ENCODE measurements around the gene CXCL11. TPM values are rescaled to one million over a fixed set of nuclear protein-coding genes. Genes with fewer than 3 reads are reported as not detected.

Gene CXCL11
- total RNA-seq, 1 experiment from 2014 or later, result not detected

- no peaks in the 10 kb centered on the region for H3K36me3 ChIP-seq (ENCODE audit: insufficient read depth, low read length)
- H3K27me3 ChIP-seq (ENCODE audit: low read length), result no peaks in the 10 kb centered on the region
- H3K9me2 ChIP-seq (replicated peaks; ENCODE audit: insufficient read depth, low read length), result no peaks in the 10 kb centered on the region
- H3K9ac ChIP-seq (ENCODE audit: low read length), result no peak overlapping the region; the same call in 1 of the 2 replicates
- peak overlapping the region; percentile 49 for H3K4me2 ChIP-seq (ENCODE audit: low read depth, low read length, poor library complexity, severe bottlenecking)
- H2AFZ ChIP-seq (ENCODE audit: low read length), result no peak overlapping the region
- H4K20me1 ChIP-seq (ENCODE audit: insufficient read depth, low read depth, low read length), result no peaks in the 10 kb centered on the region
- 0 out of 2 replicates have a peak overlapping the region, but pooled peaks have one; percentile 24 for H3K4me3 ChIP-seq (ENCODE audit: low read length)
- no peaks in the 10 kb centered on the region for H3K9me3 ChIP-seq (ENCODE audit: low read length)
- H3K27ac ChIP-seq (ENCODE audit: low read length), result peak overlapping the region; percentile 60; the same call in 1 of the 2 replicates
- DNase-seq, result peak; percentile 74
- H3K79me2 ChIP-seq (ENCODE audit: low read length), result no peaks in the 10 kb centered on the region
- peaks cover 19% of the 10 kb centered on the region for H3K4me1 ChIP-seq (ENCODE audit: low read length)
These were observed 729 bp downstream of the CXCL11 start for GRCh38 chr4:76035141-76035540.

GRCh38 chr4:76029300-76029699 lies 6.6 kb downstream of the CXCL11 start:
- Histone ChIP-seq H4K20me1 (ENCODE audit: insufficient read depth, low read depth, low read length) (no peaks in the 10 kb centered on the region), H3K79me2 (ENCODE audit: low read length) (no peaks in the 10 kb centered on the region), H3K27me3 (ENCODE audit: low read length) (no peaks in the 10 kb centered on the region), H2AFZ (ENCODE audit: low read length) (no peak overlapping the region), H3K9ac (ENCODE audit: low read length) (no peak overlapping the region), H3K4me2 (ENCODE audit: low read depth, low read length, poor library complexity, severe bottlenecking) (no peak overlapping the region), H3K36me3 (ENCODE audit: insufficient read depth, low read length) (no peaks in the 10 kb centered on the region), H3K9me2 (replicated peaks; ENCODE audit: insufficient read depth, low read length) (no peaks in the 10 kb centered on the region), H3K4me1 (ENCODE audit: low read length) (peaks cover 6% of the 10 kb centered on the region), H3K9me3 (ENCODE audit: low read length) (no peaks in the 10 kb centered on the region), H3K4me3 (ENCODE audit: low read length) (no peak overlapping the region), H3K27ac (ENCODE audit: low read length) (no peak overlapping the region)
- no peak for DNase-seq

GRCh38 chr4:76028350-76028765 lies 7.5 kb downstream of the CXCL11 start:
- Histone ChIP-seq H3K79me2 (ENCODE audit: low read length) (no peaks in the 10 kb centered on the region), H2AFZ (ENCODE audit: low read length) (no peak overlapping the region), H3K27ac (ENCODE audit: low read length) (no peak overlapping the region), H3K9ac (ENCODE audit: low read length) (no peak overlapping the region), H3K27me3 (ENCODE audit: low read length) (no peaks in the 10 kb centered on the region), H3K4me1 (ENCODE audit: low read length) (peaks cover 6% of the 10 kb centered on the region), H4K20me1 (ENCODE audit: insufficient read depth, low read depth, low read length) (no peaks in the 10 kb centered on the region), H3K4me2 (ENCODE audit: low read depth, low read length, poor library complexity, severe bottlenecking) (peak overlapping the region; percentile 20), H3K4me3 (ENCODE audit: low read length) (no peak overlapping the region), H3K9me2 (replicated peaks; ENCODE audit: insufficient read depth, low read length) (no peaks in the 10 kb centered on the region), H3K9me3 (ENCODE audit: low read length) (no peaks in the 10 kb centered on the region), H3K36me3 (ENCODE audit: insufficient read depth, low read length) (no peaks in the 10 kb centered on the region)
- DNase-seq, result no peak

- Histone ChIP-seq H4K20me1 (ENCODE audit: insufficient read depth, low read depth, low read length) (no peaks in the 10 kb centered on the region), H3K36me3 (ENCODE audit: insufficient read depth, low read length) (no peaks in the 10 kb centered on the region), H3K4me1 (ENCODE audit: low read length) (peaks cover 6% of the 10 kb centered on the region), H3K9me2 (replicated peaks; ENCODE audit: insufficient read depth, low read length) (no peaks in the 10 kb centered on the region), H3K79me2 (ENCODE audit: low read length) (no peaks in the 10 kb centered on the region), H2AFZ (ENCODE audit: low read length) (no peak overlapping the region), H3K27me3 (ENCODE audit: low read length) (no peaks in the 10 kb centered on the region), H3K27ac (ENCODE audit: low read length) (no peak overlapping the region), H3K9me3 (ENCODE audit: low read length) (no peaks in the 10 kb centered on the region), H3K4me2 (ENCODE audit: low read depth, low read length, poor library complexity, severe bottlenecking) (no peak overlapping the region), H3K9ac (ENCODE audit: low read length) (no peak overlapping the region), H3K4me3 (ENCODE audit: low read length) (no peak overlapping the region)
- DNase-seq, result no peak
These were observed 11.8 kb downstream of the CXCL11 start for GRCh38 chr4:76024065-76024464.

- H3K36me3 ChIP-seq (ENCODE audit: insufficient read depth, low read length), result no peaks in the 10 kb centered on the region
- H3K27me3 ChIP-seq (ENCODE audit: low read length), result no peaks in the 10 kb centered on the region
- H3K9me2 ChIP-seq (replicated peaks; ENCODE audit: insufficient read depth, low read length), result no peaks in the 10 kb centered on the region
- H4K20me1 ChIP-seq (ENCODE audit: insufficient read depth, low read depth, low read length), result no peaks in the 10 kb centered on the region
- H3K79me2 ChIP-seq (ENCODE audit: low read length), result no peaks in the 10 kb centered on the region
- DNase-seq, result no peak
- H3K9ac ChIP-seq (ENCODE audit: low read length), result no peak within 1 kb of the TSS
- no peak within 1 kb of the TSS for H3K27ac ChIP-seq (ENCODE audit: low read length)
- no peaks in the 10 kb centered on the region for H3K9me3 ChIP-seq (ENCODE audit: low read length)
- peaks cover 2% of the 10 kb centered on the region for H3K4me1 ChIP-seq (ENCODE audit: low read length)
- H3K4me3 ChIP-seq (ENCODE audit: low read length), result no peak within 1 kb of the TSS
- no peak within 1 kb of the TSS for H2AFZ ChIP-seq (ENCODE audit: low read length)
- no peak within 1 kb of the TSS for H3K4me2 ChIP-seq (ENCODE audit: low read depth, low read length, poor library complexity, severe bottlenecking)
These were observed 12.5 kb downstream of the CXCL11 start, which contains the start of gene CXCL10 for GRCh38 chr4:76023389-76023788. Gene CXCL10 (minus strand): TSS chr4:76023497. CDS start chr4:76023431, 66 bp downstream.

GRCh38 chr4:76022677-76023076 lies 13.2 kb downstream of the CXCL11 start:
- H3K9me2 ChIP-seq (replicated peaks; ENCODE audit: insufficient read depth, low read length), result no peaks in the 10 kb centered on the region
- no peaks in the 10 kb centered on the region for H3K9me3 ChIP-seq (ENCODE audit: low read length)
- no peak overlapping the region for H3K4me3 ChIP-seq (ENCODE audit: low read length)
- H3K4me1 ChIP-seq (ENCODE audit: low read length), result no peaks in the 10 kb centered on the region
- no peak overlapping the region for H3K9ac ChIP-seq (ENCODE audit: low read length)
- H3K36me3 ChIP-seq (ENCODE audit: insufficient read depth, low read length), result no peaks in the 10 kb centered on the region
- no peak for DNase-seq
- no peaks in the 10 kb centered on the region for H3K27me3 ChIP-seq (ENCODE audit: low read length)
- H3K27ac ChIP-seq (ENCODE audit: low read length), result no peak overlapping the region
- no peaks in the 10 kb centered on the region for H4K20me1 ChIP-seq (ENCODE audit: insufficient read depth, low read depth, low read length)
- H3K4me2 ChIP-seq (ENCODE audit: low read depth, low read length, poor library complexity, severe bottlenecking), result no peak overlapping the region
- no peaks in the 10 kb centered on the region for H3K79me2 ChIP-seq (ENCODE audit: low read length)
- no peak overlapping the region for H2AFZ ChIP-seq (ENCODE audit: low read length)

GRCh38 chr4:76022031-76022430 lies 13.8 kb downstream of the CXCL11 start:
- Histone ChIP-seq H2AFZ (ENCODE audit: low read length) (no peak overlapping the region), H3K4me3 (ENCODE audit: low read length) (no peak overlapping the region)
- DNase-seq, result no peak

GRCh38 chr4:76017056-76017686 lies 18.7 kb downstream of the CXCL11 start:
- H3K27ac ChIP-seq (ENCODE audit: low read length), result no peak overlapping the region
- H4K20me1 ChIP-seq (ENCODE audit: insufficient read depth, low read depth, low read length), result no peaks in the 10 kb centered on the region
- H3K9me2 ChIP-seq (replicated peaks; ENCODE audit: insufficient read depth, low read length), result no peaks in the 10 kb centered on the region
- no peaks in the 10 kb centered on the region for H3K79me2 ChIP-seq (ENCODE audit: low read length)
- no peaks in the 10 kb centered on the region for H3K36me3 ChIP-seq (ENCODE audit: insufficient read depth, low read length)
- no peaks in the 10 kb centered on the region for H3K9me3 ChIP-seq (ENCODE audit: low read length)
- no peak overlapping the region for H3K4me3 ChIP-seq (ENCODE audit: low read length)
- no peak overlapping the region for H3K9ac ChIP-seq (ENCODE audit: low read length)
- no peak for DNase-seq
- H3K4me1 ChIP-seq (ENCODE audit: low read length), result peaks cover 13% of the 10 kb centered on the region
- no peak overlapping the region for H2AFZ ChIP-seq (ENCODE audit: low read length)
- H3K4me2 ChIP-seq (ENCODE audit: low read depth, low read length, poor library complexity, severe bottlenecking), result no peak overlapping the region
- no peaks in the 10 kb centered on the region for H3K27me3 ChIP-seq (ENCODE audit: low read length)

More at GRCh38 chr4:76022031-76022430, 13.8 kb downstream of the CXCL11 start:
- Histone ChIP-seq H3K9me3 (ENCODE audit: low read length) (no peaks in the 10 kb centered on the region), H3K79me2 (ENCODE audit: low read length) (no peaks in the 10 kb centered on the region), H3K9ac (ENCODE audit: low read length) (no peak overlapping the region), H3K4me1 (ENCODE audit: low read length) (no peaks in the 10 kb centered on the region), H3K4me2 (ENCODE audit: low read depth, low read length, poor library complexity, severe bottlenecking) (no peak overlapping the region), H3K27me3 (ENCODE audit: low read length) (no peaks in the 10 kb centered on the region), H3K36me3 (ENCODE audit: insufficient read depth, low read length) (no peaks in the 10 kb centered on the region), H4K20me1 (ENCODE audit: insufficient read depth, low read depth, low read length) (no peaks in the 10 kb centered on the region), H3K9me2 (replicated peaks; ENCODE audit: insufficient read depth, low read length) (no peaks in the 10 kb centered on the region), H3K27ac (ENCODE audit: low read length) (no peak overlapping the region)
